Hematopoietic multipotent progenitor cell (in vitro differentiated cells): Measurements from ENCODE around the gene C1orf35. TPM values are rescaled to one million over a fixed set of nuclear protein-coding genes. Genes with fewer than 3 reads are reported as not detected.

Source experiments
- DNase-seq, 3 donors: peaks; one replicate each; pipeline ENCODE4 v3.0.0-alpha.2; 2011 to 2015; ENCODE audit warnings: low read depth in 2 of 3, low spot score in 2 of 3
- total RNA-seq: library from RNA; depleted of rRNA; stranded (reverse); fragments of >200 nt; gene quantifications from one replicate; pipeline ENCODE4 v1.2.3, GENCODE V29; 2012

Gene C1orf35
- 18.6 TPM for total RNA-seq

DNA sequence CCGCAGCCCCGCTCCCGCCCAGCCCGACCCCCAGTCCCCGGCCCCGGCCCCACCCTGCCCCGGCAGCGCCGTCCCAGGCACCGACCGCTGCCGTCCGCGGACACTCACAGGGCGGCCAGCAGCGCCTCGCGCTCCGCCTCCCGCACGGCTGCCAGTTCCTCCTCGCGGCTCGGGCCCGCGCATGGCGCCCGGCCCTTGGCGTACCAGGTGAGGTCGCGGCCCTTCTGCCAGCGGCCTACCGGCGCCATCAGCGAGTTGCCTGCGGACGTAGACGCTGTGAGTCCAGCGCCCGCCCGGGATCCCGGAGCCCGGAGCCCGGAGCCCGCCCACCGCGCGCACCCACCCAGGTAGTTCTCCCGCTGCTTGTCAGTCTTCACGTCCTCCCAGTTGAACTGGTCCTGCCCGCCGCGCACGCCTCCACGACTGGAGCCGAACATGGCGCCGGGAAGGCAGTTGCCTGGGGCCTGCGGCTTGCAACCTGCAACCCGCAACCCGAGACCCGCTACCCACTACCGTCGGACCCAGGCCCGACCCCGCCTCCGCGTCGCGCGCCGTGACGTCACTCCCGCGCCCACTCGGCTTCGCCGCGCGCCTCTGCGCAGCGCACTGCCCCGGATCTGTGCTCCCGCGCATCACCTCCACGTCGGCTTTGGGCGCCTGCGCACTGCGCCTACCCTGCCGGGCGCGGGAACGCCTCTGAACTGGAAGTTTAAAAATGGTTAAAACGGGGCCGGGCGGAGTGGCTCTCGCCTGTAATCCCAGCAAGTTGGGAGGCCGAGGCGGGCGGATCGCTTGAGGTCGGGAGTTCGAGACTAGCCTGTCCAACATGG lies at the start of gene C1orf35:
Gene C1orf35, minus strand, starts transcription at position 535 of the 830 bp plus-strand sequence. Its CDS starts 98 bp downstream, at position 437.
- peak; percentile 84 to 95 (median 92) for DNase-seq

- no peak for DNase-seq
These were observed 49.8 kb upstream of the C1orf35 start for GRCh38 chr1:228152918-228153258.

DNA sequence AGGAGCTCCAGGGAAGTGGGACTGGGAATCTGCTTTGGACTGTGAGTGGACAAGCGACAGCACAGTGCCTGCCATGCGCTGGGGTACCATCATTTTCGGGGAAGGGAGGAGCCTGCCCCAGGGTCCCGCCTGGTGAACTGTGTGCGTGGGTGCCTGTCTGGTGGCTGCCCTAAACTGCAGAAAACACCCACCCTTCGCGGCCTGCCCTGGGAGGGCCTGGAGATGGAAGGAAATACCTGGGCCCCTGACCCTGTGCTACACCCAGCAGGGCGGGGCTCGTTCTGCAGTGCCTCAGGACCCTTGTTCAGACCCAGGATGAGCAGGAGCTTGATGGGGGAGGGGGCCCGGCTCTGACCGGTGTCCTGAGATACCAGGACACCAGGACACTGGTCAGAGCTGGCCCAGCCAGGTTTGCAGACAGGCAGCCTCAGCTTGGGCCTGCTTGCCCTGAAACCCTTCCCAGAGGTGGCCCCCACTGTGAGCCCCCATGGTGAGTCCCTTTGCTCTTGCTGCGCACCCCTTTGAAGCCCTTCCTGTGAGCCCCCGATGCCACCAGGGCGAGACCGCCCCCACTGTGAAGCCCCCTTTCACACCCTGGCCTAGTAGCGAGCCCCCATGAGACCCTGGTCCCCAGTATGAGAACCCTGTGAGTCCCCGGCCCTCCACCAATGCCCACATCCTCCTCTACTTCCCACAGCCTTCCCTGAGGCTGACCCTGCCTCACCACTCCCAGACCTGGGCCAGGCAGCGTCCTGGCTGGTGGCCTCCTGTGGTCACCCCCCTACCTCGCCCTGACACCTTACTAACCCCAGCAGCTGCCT lies 49.2 kb upstream of the C1orf35 start:
- no peak for DNase-seq

DNA sequence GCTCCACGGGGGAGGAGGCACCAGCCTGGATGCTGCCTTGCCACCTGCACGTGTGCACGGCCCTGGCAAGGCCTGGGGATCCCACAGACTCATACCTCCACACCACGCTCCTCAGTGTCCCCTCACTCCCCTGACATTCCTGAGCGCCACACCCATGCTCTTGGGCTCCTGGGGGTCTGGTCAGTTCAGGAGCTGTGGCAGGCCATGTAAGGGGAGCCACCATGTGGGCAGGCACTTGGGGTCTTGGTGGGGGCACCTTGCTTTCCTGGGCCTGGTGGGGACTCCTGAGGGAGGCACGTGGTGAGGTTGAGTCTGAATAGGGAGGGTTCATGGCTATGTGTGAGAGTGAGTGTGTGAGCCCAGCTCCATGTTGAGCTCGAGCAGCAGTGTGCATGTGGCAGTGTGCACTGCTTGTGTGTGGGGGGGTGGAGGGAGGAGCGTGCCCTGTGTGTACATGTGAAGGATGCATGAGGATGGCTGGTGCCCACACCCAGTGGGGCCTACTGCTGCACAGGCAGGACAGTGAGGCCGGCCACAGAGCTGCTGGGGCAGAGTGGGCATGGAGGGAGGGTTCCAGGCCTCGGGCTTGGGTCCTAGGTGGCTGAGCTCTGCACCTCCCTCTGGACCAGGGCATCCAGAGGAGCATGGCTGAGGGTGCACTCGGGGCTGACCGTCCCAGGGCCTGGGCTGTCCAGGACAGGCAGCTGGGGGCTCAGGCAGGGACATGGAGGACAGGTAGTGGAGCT lies 48.2 kb upstream of the C1orf35 start:
- DNase-seq = no peak

- DNase-seq = no peak
These were observed 47.5 kb upstream of the C1orf35 start for GRCh38 chr1:228150461-228151179.

DNA sequence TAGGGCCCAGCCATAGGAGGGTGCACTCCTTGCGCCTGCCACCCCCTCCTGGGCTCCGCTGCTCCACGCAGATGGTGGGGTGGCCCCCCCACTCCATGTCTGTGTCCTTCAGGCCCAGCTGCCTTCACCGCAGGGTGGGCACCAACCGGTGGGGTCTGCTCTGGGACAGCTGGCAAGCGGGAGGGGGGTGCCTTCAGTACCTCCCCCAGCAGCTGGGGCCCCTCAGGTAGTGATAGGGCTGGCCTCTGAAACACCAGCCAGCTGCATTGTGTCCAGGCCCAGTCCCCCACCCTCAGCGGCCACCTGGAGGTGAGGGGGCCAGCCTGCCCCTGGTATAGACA lies 47.0 kb upstream of the C1orf35 start:
- DNase-seq = no peak

DNA sequence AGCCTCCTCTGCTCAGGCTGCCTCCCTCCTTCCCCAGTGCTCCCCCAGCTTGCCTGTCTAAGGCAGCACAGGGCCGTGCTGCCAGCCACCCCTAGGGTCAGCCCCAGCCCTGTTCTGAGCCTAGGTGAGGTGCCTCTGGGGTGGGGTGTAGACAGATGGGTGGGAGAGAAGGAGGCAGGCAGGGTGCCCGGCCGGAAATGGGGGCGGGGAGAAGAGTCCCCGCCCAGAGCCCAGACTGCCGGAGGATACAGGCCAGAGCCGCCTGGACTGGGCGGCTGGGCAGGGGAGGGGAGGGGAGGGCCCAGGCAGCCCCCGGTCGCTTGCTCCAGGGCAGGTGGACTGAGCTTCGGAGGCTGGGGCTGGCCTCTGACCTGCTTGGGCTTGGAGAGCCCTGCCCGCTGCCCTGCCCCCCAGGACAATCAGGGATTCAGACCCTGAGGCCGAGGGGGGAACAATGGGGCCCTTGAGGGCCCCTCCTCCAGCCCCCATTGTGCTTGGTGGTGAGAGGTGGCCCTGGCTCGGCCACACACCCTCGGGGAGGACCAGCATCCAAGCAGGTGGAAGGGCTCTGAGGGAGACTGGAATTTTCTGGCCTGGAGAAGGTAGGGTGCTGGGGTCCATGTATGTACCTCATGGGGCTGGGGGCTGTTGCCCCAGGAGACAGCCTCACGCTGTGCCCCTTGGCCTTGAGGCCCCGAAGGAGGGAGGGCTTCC lies 46.4 kb upstream of the C1orf35 start, which contains the start of gene GJC2:
Gene GJC2, plus strand, starts transcription at position 525 of the 714 bp plus-strand sequence. CDS start 7,829 bp downstream, outside the sequence.
- no peak for DNase-seq

GRCh38 chr1:228148935-228149405 lies 45.8 kb upstream of the C1orf35 start:
- no peak for DNase-seq

GRCh38 chr1:228148196-228148861 lies 45.2 kb upstream of the C1orf35 start:
- no peak for DNase-seq

DNA sequence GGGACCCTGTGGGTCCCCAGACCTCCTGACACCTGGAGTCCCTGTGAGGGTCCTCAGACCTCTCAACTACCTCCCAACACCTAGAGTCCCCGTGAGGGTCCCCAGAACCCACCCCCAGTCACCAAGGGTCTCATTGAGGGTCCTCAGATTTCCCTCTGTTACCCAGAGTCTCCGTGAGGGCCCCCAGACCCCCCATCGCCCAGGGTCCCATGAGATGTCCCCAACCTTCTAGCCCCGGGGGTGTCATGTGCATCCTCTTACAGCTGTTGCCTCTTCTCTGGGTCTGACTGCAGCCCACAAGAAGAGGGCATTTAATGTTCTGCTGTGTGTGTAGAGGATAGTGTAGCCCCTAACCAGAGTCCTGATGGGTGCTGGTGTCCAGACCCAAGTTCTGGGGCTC lies 44.6 kb upstream of the C1orf35 start:
- DNase-seq = no peak

DNA sequence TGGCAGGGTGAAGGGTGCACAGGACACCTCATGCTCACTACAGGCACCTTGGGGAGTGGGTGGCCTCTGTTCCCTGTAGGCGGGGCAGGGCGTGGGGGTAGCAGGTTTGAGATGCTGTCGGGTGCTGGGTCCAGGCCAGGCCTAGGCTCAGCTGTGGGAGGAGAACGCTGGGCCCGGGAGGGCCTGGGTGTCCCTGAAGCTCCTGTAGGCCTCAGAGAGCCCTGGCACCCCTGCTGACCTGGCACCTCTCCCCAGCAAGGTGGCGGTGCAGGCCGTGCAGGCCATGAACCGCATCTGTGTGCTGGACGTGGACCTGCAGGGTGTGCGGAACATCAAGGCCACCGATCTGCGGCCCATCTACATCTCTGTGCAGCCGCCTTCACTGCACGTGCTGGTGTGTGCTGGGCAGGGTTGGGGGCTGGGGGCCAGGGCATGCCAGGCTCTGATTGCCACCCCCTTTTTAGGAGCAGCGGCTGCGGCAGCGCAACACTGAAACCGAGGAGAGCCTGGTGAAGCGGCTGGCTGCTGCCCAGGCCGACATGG lies 44.1 kb upstream of the C1orf35 start:
- DNase-seq = no peak

- DNase-seq = no peak
These were observed 43.5 kb upstream of the C1orf35 start for GRCh38 chr1:228146417-228147150.

DNA sequence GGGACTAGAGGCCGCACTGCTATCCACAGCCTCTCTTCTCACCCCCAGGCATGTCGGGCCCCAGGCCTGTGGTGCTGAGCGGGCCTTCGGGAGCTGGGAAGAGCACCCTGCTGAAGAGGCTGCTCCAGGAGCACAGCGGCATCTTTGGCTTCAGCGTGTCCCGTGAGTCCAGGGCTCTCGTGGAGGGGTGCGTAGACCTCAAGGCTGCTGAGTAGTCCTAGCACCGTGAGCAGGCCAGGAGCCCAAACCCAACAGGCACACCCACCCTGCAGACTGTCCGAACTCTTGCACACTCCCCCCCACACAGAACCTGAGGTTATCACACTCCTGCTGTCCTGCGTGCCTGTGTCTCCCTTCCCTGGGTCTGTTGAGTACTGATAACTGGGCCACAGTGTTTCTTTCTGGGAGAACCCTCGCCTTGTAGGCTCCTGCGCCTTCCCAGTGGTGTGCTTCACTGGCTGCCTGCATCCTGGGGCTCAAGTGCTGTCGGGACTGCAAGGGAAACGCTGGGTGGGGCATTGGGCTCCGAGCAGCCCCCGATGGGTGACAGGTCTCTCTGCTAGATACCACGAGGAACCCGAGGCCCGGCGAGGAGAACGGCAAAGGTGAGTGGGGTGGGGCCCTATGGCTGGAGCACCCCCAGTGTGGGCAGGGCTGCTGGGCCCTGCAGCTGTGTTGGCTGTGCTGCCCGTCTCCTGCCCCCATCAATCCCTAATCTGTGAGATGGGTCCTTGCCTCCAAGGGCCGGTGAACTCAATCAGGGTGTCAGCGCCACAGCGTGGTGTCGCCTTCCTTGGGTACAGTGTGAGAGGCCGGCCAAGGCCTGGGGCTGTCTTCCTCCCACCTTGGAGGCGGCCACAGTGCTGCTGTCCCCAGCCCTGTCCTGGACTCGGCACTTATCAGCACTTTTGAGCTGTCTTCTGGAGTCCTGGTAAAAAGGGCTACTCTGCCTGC lies 42.6 kb upstream of the C1orf35 start:
- no peak for DNase-seq

DNA sequence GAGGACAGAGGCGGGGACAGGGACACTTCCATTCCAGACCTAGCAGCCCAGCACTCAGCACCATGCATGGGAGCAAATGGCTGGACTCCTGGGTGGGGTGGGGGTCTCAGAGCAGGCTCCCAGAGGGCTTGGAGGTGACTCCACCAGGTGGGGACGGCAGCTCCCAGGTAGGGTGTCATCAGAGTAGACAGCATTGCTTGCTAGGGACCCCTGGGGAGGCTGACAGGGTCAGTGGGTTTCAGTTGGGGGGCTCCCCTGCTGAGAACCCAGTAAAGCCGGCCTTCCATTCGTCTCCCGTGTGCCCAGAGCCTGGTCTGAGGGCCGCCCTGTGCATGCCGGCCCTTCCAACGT lies 41.8 kb upstream of the C1orf35 start:
- DNase-seq = no peak

DNA sequence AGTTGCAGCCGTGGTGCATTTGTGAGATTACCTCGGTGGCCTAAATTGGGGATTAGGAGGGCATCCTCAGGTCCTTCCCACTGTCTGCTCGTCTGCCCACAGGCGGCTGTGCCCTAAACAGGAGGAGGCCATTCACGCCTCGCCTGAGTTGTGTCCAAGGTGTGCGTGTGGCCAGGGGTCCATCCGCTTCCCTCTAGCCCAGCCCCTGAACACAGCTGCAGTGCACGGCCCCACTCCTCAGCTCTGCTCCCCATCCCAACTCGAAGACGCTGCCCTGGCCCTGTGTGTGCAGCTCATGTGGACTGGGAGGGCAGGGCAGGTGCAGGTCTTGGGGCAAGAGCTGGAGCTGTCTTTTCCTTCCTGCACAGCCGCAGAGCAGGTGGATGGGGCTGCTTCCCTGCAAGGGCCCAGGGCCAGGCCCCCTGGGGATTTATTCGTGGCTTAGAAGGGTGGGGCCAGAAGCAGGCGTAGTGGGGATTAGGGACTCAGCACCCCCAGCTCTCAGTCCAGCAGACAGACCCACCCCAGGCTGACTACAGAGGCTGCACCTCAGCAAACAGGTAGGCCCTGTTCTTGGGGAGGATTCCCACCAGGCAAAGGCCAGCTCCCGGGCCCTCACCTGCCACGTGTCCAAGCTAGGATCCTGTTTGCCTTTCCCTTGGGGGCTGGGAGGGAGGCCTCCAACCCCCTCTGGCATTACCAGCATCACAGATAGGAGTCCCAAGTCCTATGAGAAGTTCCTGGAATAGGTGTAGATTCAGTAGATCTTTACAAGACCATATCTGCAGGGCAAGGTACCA lies 41.3 kb upstream of the C1orf35 start:
- DNase-seq = no peak

- no peak for DNase-seq
These were observed 40.5 kb upstream of the C1orf35 start for GRCh38 chr1:228143480-228144192.
